ENCODE data around the gene WDR37.
"Not testable (repeated sequence)": the region's sequence is repeated elsewhere in the genome, so short reads cannot be mapped to it uniquely, and the experiment has no call there.

The WDR37 gene

GRCh38 chr10:1155791-1156615 lies 99.8 kb downstream of the WDR37 start:
- DNase-seq, result no peak

- DNase-seq, result no peak
These were observed 100.4 kb downstream of the WDR37 start for GRCh38 chr10:1156616-1156886.

GRCh38 chr10:1156921-1157614 lies 100.9 kb downstream of the WDR37 start:
- no peak for DNase-seq

GRCh38 chr10:1157615-1157933 lies 101.4 kb downstream of the WDR37 start:
- DNase-seq, result no peak

- DNase-seq, result no peak
These were observed 101.9 kb downstream of the WDR37 start for GRCh38 chr10:1158066-1158465.

GRCh38 chr10:1158536-1158935 lies 102.4 kb downstream of the WDR37 start:
- not testable (repeated sequence) for DNase-seq

GRCh38 chr10:1159131-1160061 lies 103.2 kb downstream of the WDR37 start:
- DNase-seq, result peak in 1 of 2 donors; percentile 1

- no peak for DNase-seq
These were observed 104.6 kb downstream of the WDR37 start for GRCh38 chr10:1160561-1161314.

GRCh38 chr10:1161315-1161673 lies 105.1 kb downstream of the WDR37 start:
- not testable (repeated sequence) for DNase-seq

- DNase-seq, result no peak
These were observed 106.5 kb downstream of the WDR37 start for GRCh38 chr10:1162481-1163203.

- no peak for DNase-seq
These were observed 107.0 kb downstream of the WDR37 start for GRCh38 chr10:1163204-1163660.

GRCh38 chr10:1163831-1164230 lies 107.6 kb downstream of the WDR37 start:
- DNase-seq, result no peak

GRCh38 chr10:1166101-1166827 lies 110.1 kb downstream of the WDR37 start:
- no peak for DNase-seq

GRCh38 chr10:1166828-1167275 lies 110.7 kb downstream of the WDR37 start:
- DNase-seq, result no peak

GRCh38 chr10:1168763-1169162 lies 112.6 kb downstream of the WDR37 start:
- no peak for DNase-seq

GRCh38 chr10:1169186-1169885 lies 113.2 kb downstream of the WDR37 start:
- no peak for DNase-seq

- DNase-seq, result no peak
These were observed 114.0 kb downstream of the WDR37 start for GRCh38 chr10:1169981-1170866.

- no peak for DNase-seq
These were observed 114.6 kb downstream of the WDR37 start for GRCh38 chr10:1170867-1171180.

GRCh38 chr10:1171182-1171581 lies 115.0 kb downstream of the WDR37 start:
- no peak for DNase-seq

GRCh38 chr10:1171586-1171985 lies 115.4 kb downstream of the WDR37 start:
- DNase-seq, result no peak
